ENCODE measurements around the gene PHRF1.
A peak's percentile ranks its signal among the peaks of the same experiment; 100 is the strongest.

The PHRF1 gene

DNA sequence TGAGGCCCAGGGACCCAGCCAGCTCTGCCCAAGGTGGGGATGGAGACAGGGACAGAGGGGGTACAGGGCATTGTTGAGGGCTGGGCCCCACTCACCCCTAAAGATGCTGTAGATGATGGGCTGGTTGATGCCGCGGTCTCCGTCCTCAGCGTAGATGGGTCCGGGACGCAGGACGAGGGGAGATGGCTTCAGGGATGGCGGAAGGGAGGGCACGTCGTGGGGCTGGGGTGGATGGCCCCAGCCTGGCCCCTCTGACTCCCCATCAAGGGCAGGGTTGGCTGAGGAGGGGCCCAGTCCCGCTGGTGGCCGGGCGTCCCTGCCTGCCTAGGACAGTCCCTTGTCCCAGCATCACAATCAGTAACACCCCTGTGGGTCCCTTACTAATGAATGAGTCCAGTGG lies 43.9 kb downstream of the PHRF1 start:
- H3K27ac Mint-ChIP-seq = no peak overlapping the region
- H3K4me1 Mint-ChIP-seq = peaks cover 5% of the 10 kb centered on the region
- H3K4me3 Mint-ChIP-seq = no peak overlapping the region
- DNase-seq (ENCODE audit: low spot score in 2 of 2) (no peak), ATAC-seq (ENCODE audit: low read depth) (no peak)
- H3K9me3 Mint-ChIP-seq = no peaks in the 10 kb centered on the region
- peaks cover 6% of the 10 kb centered on the region for H3K27me3 Mint-ChIP-seq
- peaks cover 4% of the 10 kb centered on the region for H3K36me3 Mint-ChIP-seq

DNA sequence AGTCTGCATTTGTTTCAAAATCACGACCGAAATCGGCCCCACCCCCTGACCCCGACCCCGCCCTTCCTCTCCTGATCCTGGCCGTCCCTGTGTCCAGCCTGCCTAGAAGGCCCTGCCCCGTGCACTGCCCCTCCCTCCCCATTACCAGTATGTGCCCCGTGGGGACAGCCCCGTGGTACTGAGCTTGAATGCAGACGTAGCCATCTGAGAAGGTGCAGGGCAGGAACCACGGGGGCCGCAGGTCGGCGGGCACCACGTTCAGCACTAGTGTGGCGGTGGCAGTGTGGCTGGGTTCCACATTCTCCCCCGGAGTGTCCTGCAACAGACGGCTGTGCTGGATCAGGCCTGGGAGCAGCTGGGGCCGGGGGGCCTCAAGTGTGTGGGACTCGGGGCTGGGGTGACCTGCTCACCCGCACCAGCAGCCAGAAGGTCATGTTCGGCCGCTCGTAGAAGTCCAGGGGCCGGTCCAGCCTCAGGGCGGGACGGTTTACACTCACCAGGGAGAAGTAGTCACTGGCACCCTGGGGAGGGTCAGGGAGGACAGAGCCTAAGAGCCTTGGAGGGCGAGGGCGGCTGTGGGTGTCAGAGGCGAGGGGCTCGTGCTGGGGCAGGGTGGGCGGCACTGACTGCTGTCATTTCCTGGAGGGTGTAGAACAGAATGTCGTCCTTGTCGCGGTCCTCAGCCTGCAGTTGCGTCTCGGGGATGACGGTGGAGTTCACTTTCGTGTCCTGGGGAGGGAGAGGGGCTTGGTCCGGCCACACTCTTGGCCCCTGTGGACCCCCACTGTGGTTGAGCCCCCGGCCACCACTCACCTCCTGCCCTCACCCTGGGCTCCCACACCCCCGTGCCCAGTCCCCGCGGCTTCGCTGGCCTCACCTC lies 44.9 kb downstream of the PHRF1 start:
- no peak overlapping the region for H3K27ac Mint-ChIP-seq
- peaks cover 6% of the 10 kb centered on the region for H3K27me3 Mint-ChIP-seq
- peaks cover 4% of the 10 kb centered on the region for H3K36me3 Mint-ChIP-seq
- DNase-seq (ENCODE audit: low spot score in 2 of 2) (no peak), ATAC-seq (ENCODE audit: low read depth) (no peak)
- no peaks in the 10 kb centered on the region for H3K9me3 Mint-ChIP-seq
- H3K4me1 Mint-ChIP-seq = peaks cover 2% of the 10 kb centered on the region
- no peak overlapping the region for H3K4me3 Mint-ChIP-seq

DNA sequence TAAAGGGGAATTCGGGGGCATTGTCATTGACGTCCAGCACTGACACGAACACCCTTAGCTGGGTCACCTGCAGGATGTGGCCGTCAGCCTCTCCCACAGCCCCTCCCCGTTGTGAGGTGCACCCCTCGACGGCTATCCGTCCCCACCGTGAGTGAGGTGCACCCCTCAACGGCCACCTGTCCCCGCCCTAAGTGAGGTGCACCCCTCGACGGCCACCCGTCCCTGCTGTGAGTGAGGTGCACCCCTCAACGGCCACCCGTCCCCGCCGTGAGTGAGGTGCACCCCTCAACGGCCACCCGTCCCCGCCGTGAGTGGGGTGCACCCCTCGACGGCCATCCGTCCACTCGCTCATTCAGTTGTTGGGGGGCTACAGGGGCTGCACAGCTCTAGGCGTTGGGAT lies 45.6 kb downstream of the PHRF1 start:
- Mint-ChIP-seq H3K4me3 (no peak overlapping the region), H3K9me3 (no peaks in the 10 kb centered on the region), H3K27me3 (peaks cover 11% of the 10 kb centered on the region), H3K27ac (no peak overlapping the region), H3K4me1 (peaks cover 2% of the 10 kb centered on the region), H3K36me3 (peaks cover 4% of the 10 kb centered on the region)
- DNase-seq (ENCODE audit: low spot score in 2 of 2) (no peak), ATAC-seq (ENCODE audit: low read depth) (no peak)

DNA sequence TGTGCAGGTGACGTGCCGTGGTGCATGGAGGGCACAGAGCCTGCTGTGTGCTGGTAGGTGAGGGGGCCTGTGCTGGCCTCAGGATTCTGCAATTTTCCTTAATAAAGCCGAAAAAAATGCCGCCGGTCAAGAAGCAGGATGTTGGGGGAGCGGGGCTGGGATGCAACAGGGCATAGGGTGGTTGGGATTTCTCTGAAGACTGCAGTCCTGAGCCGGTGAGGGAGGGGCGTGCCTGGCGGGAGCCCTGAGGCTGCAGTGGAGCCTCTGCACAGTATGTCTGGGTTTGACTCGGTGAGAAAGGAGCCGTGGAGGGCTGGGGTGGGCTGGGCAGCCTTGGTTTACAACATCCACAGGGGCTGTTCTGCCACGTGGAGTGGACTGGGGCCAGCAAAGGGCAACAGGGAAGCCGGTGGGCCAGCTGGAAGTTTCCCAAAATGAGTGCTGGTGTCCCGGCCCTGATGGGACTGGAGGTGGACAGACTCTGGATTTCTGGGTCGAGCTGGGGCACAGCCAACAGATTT lies 47.1 kb downstream of the PHRF1 start:
- Mint-ChIP-seq H3K9me3 (peaks cover 3% of the 10 kb centered on the region), H3K27ac (no peak overlapping the region), H3K36me3 (peaks cover 7% of the 10 kb centered on the region), H3K4me3 (no peak overlapping the region), H3K27me3 (peaks cover 17% of the 10 kb centered on the region), H3K4me1 (peaks cover 7% of the 10 kb centered on the region)
- ATAC-seq (ENCODE audit: low read depth) (no peak), DNase-seq (ENCODE audit: low spot score in 2 of 2) (no peak)

DNA sequence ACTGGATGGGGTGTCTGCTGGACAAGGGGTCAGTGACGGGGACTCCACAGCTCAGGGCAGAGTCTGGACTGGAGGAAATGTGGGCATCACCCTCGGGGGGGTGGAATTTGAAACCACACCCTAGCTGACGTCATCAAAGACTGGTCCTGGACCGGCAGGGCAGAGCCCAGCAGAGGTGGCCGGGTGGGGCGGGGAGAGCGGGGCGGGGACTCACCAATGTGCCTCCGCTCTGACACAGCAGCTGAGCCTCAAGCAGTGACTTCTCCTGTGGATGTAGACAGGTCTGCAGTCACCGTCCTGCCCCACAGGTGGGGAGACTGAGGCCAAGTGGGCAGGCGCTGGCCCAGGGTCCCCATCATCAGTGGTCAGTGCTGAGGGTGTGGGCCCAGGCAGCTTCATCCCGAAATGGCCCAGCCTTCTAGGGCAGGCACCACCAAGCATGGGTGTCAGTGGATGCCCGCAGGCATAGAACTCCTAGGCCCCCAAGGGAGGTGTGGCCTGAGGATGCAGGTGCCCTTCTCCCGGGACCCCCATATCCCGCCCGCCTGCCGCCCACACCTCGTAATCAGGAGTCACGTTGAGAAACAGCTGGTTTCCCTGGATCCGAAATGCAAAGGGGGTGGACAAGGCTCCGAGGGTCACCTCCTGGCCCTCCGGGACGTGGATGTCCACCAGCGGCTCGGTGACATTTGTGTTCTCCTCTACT lies 47.9 kb downstream of the PHRF1 start:
- no peak overlapping the region for H3K27ac Mint-ChIP-seq
- peaks cover 21% of the 10 kb centered on the region for H3K27me3 Mint-ChIP-seq
- H3K9me3 Mint-ChIP-seq = peaks cover 3% of the 10 kb centered on the region
- DNase-seq (ENCODE audit: low spot score in 2 of 2) (no peak), ATAC-seq (ENCODE audit: low read depth) (no peak)
- H3K4me1 Mint-ChIP-seq = peaks cover 13% of the 10 kb centered on the region
- H3K36me3 Mint-ChIP-seq = peaks cover 7% of the 10 kb centered on the region
- no peak overlapping the region for H3K4me3 Mint-ChIP-seq

DNA sequence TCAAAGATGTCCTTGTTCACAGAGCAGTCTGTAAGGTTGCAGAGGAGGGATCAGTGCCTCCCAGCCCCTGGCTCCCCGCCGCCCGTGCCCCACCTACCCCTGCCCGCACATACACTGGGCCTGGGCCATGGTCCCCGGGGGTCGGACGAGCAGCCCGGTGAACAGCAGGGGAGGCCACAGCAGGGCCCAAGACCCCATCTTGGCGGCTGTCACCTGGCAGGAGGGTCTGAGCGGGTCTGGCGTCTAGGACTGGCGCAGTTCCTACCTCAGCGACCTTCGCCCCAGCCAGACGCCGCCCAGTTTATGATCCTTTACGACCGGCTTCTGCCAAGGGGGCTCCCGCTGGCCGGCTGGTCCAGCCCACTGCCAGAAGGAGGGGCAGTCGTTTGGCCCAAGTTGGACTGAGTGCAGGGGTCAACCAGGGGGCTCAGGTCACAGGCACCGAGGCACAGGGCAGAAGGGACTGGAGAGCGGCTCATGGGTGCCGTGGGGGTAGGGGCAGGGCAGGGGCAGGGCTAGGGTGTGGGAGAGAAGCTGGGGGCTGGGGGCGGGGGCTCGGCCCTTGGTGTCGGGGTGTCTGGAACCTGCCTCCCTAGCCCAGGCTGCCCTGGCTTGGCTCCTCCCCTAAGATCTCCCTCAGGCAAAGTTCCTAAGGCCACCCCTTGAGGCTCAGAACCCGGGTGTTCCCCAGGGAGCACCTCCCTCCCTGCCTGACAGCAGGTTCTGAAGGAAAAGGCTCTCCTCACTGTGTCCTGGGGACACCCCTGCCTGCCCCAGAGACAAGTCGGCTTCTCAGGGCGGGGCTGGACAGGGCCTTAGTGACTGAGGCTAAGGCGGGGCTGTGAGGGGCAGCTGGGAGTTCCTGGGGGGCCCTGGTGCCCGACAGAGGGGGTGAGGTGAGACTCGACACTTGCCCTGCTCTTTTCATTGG lies 48.7 kb downstream of the PHRF1 start, which contains the start of gene CDHR5:
Gene CDHR5 (minus strand): TSS at position 251 of the 931 bp plus-strand sequence. CDS start 53 bp downstream, at position 198.
- Mint-ChIP-seq H3K9me3 (peaks cover 3% of the 10 kb centered on the region), H3K4me1 (peaks cover 19% of the 10 kb centered on the region), H3K27ac (no peak within 1 kb of the TSS), H3K27me3 (peaks cover 21% of the 10 kb centered on the region), H3K4me3 (no peak within 1 kb of the TSS), H3K36me3 (peaks cover 7% of the 10 kb centered on the region)
- ATAC-seq (ENCODE audit: low read depth) (no peak), DNase-seq (ENCODE audit: low spot score in 2 of 2) (no peak)

DNA sequence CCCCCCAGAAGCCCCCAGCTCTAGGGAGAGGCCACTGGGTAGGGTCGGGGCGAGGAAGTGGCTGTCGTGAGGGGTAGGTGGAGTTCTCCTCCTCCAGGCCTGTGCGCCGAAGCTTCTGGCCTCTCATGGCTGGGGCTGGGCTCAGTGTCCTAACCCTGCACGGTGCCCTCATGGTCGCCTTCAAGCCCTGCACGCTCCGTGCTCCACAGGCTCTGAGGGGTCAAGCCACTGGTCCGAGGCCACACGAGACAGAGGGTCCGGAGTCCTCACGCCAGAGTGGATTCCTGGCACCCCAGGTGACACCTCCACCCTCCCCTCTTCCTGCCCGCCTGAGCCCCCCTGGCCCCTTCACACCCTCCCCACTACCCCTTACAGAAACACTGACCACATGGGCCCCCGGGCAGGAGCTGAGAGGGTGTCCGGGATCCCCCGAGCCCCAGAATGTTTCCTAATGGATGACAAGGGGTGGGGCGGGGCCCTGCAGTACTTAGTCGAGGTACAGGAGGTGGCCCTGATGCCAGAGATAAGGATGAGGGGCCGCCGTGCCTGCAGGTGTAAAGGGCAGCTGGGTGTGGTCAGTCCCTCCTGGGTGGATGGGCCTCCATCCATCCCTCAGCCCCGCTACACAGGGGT lies 49.5 kb downstream of the PHRF1 start:
- ATAC-seq (ENCODE audit: low read depth) (no peak), DNase-seq (ENCODE audit: low spot score in 2 of 2) (no peak)
- Mint-ChIP-seq H3K4me3 (no peak overlapping the region), H3K36me3 (peaks cover 7% of the 10 kb centered on the region), H3K27me3 (peaks cover 21% of the 10 kb centered on the region), H3K27ac (no peak overlapping the region), H3K4me1 (peaks cover 19% of the 10 kb centered on the region), H3K9me3 (peaks cover 3% of the 10 kb centered on the region)

DNA sequence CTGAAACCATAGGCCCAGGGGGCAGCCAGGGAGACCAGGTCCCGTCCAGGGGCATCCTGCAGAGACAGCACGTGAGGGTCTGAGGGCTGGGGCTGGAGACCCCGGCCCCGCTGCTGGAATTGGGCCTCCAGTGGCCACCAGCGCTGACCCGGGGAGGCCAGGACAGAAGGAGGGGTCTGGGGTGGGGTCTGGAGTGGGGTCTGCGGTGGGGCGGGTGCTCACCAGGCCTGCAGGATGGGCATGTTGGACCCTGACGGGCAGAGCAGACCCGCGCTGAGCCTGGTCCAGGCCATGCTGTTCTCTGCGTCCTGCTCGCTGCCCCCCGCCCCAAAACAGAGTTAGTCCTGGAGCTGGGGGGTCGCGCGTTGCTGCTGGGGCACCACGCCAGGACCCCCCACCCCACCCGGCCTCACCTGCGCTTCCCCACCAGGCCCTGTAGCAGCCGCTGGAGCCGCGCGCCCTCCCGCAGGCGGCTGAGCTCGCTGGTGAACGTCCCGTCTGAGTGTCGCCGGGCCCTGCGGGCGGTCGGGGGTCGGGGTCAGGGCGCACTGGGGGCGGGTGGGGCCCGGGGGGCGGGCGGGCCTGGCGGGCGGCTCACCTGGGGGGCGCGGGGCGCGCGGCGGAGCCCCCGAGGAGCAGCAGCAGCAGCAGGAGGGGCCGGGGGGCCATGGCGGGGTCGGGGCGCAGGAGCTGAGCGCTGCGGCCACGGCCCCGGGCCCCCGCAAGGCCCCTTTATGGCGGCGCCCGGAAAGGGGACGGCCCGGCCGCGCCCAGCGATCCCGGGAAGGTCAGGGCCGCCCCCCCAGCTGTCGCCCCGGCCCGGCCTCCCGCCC lies 50.4 kb downstream of the PHRF1 start, which contains the start of gene SCT:
Gene SCT (minus strand): TSS at position 707 of the 833 bp plus-strand sequence. CDS start 38 bp downstream, at position 669.
- H3K27me3 Mint-ChIP-seq = peaks cover 21% of the 10 kb centered on the region
- ATAC-seq (ENCODE audit: low read depth) (no peak), DNase-seq (ENCODE audit: low spot score in 2 of 2) (no peak)
- H3K9me3 Mint-ChIP-seq = peaks cover 3% of the 10 kb centered on the region
- H3K36me3 Mint-ChIP-seq = peaks cover 7% of the 10 kb centered on the region
- peak within 1 kb of the TSS; percentile 50 for H3K4me3 Mint-ChIP-seq
- peaks cover 19% of the 10 kb centered on the region for H3K4me1 Mint-ChIP-seq
- peak within 1 kb of the TSS; percentile 45 for H3K27ac Mint-ChIP-seq

DNA sequence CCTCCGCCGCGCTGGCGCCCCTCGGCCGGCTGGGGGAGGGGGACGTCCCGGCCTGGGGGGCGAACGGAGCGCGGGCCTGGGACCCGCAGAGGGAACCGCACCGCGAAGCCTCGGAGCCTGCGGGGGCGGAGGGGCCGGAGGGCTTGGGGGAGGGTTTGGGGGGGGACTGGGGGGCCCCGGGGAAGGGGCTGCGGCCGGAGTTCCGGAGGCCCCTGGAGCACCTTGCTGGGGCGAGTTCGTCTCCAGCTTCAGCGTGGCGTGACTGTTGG lies 51.0 kb downstream of the PHRF1 start:
- DNase-seq (ENCODE audit: low spot score in 2 of 2) (no peak), ATAC-seq (ENCODE audit: low read depth) (no peak)
- H3K27ac Mint-ChIP-seq = no peak overlapping the region
- H3K27me3 Mint-ChIP-seq = peaks cover 21% of the 10 kb centered on the region
- H3K4me1 Mint-ChIP-seq = peaks cover 19% of the 10 kb centered on the region
- no peak overlapping the region for H3K4me3 Mint-ChIP-seq
- H3K9me3 Mint-ChIP-seq = peaks cover 3% of the 10 kb centered on the region
- peaks cover 7% of the 10 kb centered on the region for H3K36me3 Mint-ChIP-seq

DNA sequence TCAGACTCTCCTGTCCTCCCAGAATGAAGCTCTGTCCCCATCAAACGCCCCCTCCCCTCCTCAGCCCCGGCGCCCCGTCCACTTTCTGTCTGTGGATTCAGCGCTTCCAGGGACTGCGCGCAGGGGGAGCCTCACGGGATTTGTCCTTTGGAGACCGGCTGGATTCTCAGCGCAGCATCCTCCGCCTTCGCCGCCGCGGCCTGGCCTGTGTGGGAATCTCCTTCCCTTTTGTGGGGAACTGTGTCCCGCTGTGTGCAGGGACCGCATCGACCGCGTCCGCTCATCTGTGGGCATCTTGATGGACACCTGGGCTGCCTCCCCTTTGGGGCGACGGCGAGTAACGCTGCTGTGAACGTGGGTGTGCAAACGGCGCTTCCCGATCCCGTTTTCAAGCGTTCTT lies 51.8 kb downstream of the PHRF1 start:
- Mint-ChIP-seq H3K27me3 (peaks cover 21% of the 10 kb centered on the region), H3K36me3 (peaks cover 9% of the 10 kb centered on the region), H3K9me3 (peaks cover 3% of the 10 kb centered on the region), H3K27ac (peak overlapping the region; percentile 45), H3K4me3 (peak overlapping the region; percentile 50), H3K4me1 (peaks cover 19% of the 10 kb centered on the region)
- ATAC-seq (ENCODE audit: low read depth) = no peak
- DNase-seq (ENCODE audit: low spot score in 2 of 2) = no peak

DNA sequence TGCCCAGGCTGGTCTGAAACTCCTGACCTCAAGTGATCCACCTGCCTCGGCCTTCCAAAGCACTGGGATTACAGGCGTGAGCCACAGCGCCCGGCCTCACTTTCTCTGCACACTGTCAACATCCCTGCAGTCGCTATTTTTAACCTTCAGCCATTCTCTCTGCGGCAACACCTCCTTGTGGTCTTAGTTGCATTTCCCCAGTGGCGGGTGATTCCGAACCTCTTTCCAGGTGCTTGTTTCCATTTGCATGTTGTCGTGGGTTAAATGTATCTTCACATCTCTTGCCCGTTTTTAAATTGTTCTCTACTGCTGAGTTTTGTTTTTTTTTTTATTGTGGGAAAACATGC lies 52.9 kb downstream of the PHRF1 start:
- H3K9me3 Mint-ChIP-seq = peaks cover 3% of the 10 kb centered on the region
- ATAC-seq (ENCODE audit: low read depth) (peak; percentile 59), DNase-seq (ENCODE audit: low spot score in 2 of 2) (no peak)
- peaks cover 19% of the 10 kb centered on the region for H3K4me1 Mint-ChIP-seq
- H3K27me3 Mint-ChIP-seq = peaks cover 17% of the 10 kb centered on the region
- peak overlapping the region; percentile 2 for H3K4me3 Mint-ChIP-seq
- no peak overlapping the region for H3K27ac Mint-ChIP-seq
- peaks cover 5% of the 10 kb centered on the region for H3K36me3 Mint-ChIP-seq

DNA sequence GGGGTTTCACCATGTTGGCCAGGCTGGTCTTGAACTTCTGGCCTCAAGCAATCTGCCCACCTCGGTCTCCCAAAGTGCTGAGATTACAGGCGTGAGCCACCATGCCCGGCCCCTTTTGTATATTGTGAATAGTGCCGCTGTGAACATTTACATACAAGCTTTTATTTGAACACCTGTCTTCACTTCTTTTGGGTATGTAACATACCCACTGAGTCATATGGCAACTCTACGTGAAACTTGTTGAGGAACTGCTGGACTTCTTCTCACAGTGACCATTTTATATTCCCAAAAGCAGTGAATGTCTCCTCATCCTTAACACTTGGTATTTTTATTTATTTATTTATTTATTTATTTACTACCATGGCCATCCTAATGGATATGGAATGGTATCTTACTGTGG lies 54.6 kb downstream of the PHRF1 start:
- DNase-seq (ENCODE audit: low spot score in 2 of 2) (no peak), ATAC-seq (ENCODE audit: low read depth) (no peak)
- H3K4me1 Mint-ChIP-seq = peaks cover 19% of the 10 kb centered on the region
- no peak overlapping the region for H3K4me3 Mint-ChIP-seq
- H3K27me3 Mint-ChIP-seq = peaks cover 16% of the 10 kb centered on the region
- H3K9me3 Mint-ChIP-seq = peaks cover 3% of the 10 kb centered on the region
- no peak overlapping the region for H3K27ac Mint-ChIP-seq
- H3K36me3 Mint-ChIP-seq = peaks cover 5% of the 10 kb centered on the region
